Measurements from ENCODE around the gene PBX1. TPM values are rescaled to one million over a fixed set of nuclear protein-coding genes. Genes with fewer than 3 reads are reported as not detected.

The PBX1 gene
- total RNA-seq, 2 experiments from 2014 or later = 0.11 to 0.51 TPM

- ATAC-seq (ENCODE audit: low read depth) (no peak), DNase-seq (no peak)
- no peaks in the 10 kb centered on the region for H3K36me3 Mint-ChIP-seq
- no peak overlapping the region for H3K4me3 Mint-ChIP-seq
- POLR2A ChIA-PET = no interaction called here
- no peaks in the 10 kb centered on the region for H3K9me3 Mint-ChIP-seq
- no peak overlapping the region for H3K27ac Mint-ChIP-seq
- no peaks in the 10 kb centered on the region for H3K27me3 Mint-ChIP-seq
- no peaks in the 10 kb centered on the region for H3K4me1 Mint-ChIP-seq
Observed at GRCh38 chr1:164692420-164692819, 133.4 kb downstream of the PBX1 start.

GRCh38 chr1:164693564-164694359 is 134.8 kb downstream of the PBX1 start:
- no peaks in the 10 kb centered on the region for H3K4me1 Mint-ChIP-seq
- H3K4me3 Mint-ChIP-seq = no peak overlapping the region
- ATAC-seq (ENCODE audit: low read depth) (no peak), DNase-seq (no peak)
- no peaks in the 10 kb centered on the region for H3K36me3 Mint-ChIP-seq
- H3K27me3 Mint-ChIP-seq = no peaks in the 10 kb centered on the region
- H3K9me3 Mint-ChIP-seq = no peaks in the 10 kb centered on the region
- no peak overlapping the region for H3K27ac Mint-ChIP-seq
- POLR2A ChIA-PET = no interaction called here

DNA sequence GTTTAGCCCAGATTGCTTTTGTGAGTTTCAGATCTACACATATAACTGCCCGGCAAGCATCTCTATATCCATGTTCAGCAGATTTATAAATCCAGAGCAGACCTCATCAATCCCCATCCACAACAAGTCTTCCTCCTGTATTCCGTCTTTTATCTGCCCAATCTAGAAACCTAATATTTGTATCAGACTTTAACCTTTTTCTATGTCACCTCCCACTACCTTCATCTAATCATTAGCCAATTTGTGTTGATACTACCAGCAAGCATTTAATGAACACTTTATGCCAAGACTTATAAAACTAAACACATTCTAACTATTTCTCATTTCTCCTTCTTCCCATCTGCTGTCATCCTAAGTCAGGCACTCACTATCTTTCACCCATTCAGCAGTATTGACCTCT is 135.5 kb downstream of the PBX1 start:
- Mint-ChIP-seq H3K27me3 (no peaks in the 10 kb centered on the region), H3K27ac (no peak overlapping the region), H3K36me3 (no peaks in the 10 kb centered on the region), H3K9me3 (no peaks in the 10 kb centered on the region), H3K4me1 (no peaks in the 10 kb centered on the region), H3K4me3 (no peak overlapping the region)
- POLR2A ChIA-PET = no interaction called here
- no peak for ATAC-seq (ENCODE audit: low read depth)
- DNase-seq = no peak

DNA sequence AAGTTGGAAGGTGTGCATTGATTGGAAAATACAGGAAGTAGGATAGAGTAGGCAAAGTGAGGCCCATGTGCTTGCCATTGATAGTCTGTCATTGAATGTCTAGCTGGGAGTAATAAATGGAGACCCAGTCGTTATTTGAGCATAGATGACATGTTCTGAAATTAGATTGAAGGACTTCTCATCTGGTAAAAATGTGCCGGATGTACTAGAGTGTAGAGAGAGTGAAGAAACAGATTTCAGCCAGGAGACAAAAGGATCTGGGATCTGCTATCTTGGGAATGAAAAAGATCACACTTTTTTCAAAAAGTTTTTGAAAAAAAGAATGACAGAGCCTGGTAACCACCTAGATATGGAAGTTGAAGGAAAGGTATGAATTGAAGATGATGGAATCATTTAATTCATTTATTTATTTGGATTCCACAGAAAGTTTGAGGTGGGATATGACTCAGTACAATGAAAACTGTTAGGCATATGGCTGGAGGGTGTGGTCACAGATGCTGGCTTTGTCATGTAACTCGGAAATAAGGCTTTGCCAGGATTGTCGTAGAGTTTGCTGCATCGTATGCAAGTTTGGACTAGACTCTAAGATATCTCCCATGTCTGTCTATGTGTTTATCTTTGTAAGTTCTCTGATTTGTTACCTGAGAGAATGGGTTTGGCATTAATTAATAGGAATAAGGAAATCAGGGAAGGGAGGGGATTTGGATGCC is 137.1 kb downstream of the PBX1 start:
- no peaks in the 10 kb centered on the region for H3K9me3 Mint-ChIP-seq
- POLR2A ChIA-PET = no interaction called here
- H3K27me3 Mint-ChIP-seq = no peaks in the 10 kb centered on the region
- H3K4me1 Mint-ChIP-seq = no peaks in the 10 kb centered on the region
- no peak overlapping the region for H3K4me3 Mint-ChIP-seq
- no peaks in the 10 kb centered on the region for H3K36me3 Mint-ChIP-seq
- DNase-seq = no peak
- ATAC-seq (ENCODE audit: low read depth) = no peak
- no peak overlapping the region for H3K27ac Mint-ChIP-seq

- H3K4me3 Mint-ChIP-seq = no peak overlapping the region
- no peak overlapping the region for H3K27ac Mint-ChIP-seq
- H3K9me3 Mint-ChIP-seq = no peaks in the 10 kb centered on the region
- no peak for ATAC-seq (ENCODE audit: low read depth)
- no peaks in the 10 kb centered on the region for H3K4me1 Mint-ChIP-seq
- no peaks in the 10 kb centered on the region for H3K27me3 Mint-ChIP-seq
- no peak for DNase-seq
- POLR2A ChIA-PET = no interaction called here
- H3K36me3 Mint-ChIP-seq = no peaks in the 10 kb centered on the region
Observed at GRCh38 chr1:164699815-164700491, 141.0 kb downstream of the PBX1 start.

DNA sequence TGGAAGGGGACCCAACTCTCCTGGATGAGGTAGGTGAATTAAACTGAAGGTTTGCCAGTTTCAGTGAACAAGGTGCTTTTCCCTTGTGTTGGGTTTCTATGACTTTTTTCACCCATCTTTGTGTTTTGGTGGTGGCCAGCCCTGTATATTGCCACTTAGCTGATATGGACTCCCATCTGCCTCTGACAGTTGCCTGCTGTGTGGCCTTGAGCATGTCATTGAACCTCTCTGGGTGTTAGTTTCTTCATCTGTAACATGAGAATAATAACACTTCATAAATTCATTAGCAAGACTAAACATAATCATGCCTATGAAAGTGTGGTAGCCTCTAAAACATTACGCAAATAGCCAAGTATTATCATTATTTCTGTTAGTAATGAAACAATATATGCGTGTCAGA is 141.7 kb downstream of the PBX1 start:
- Mint-ChIP-seq H3K36me3 (no peaks in the 10 kb centered on the region), H3K4me3 (no peak overlapping the region), H3K4me1 (no peaks in the 10 kb centered on the region), H3K27ac (no peak overlapping the region), H3K27me3 (no peaks in the 10 kb centered on the region), H3K9me3 (no peaks in the 10 kb centered on the region)
- POLR2A ChIA-PET = no interaction called here
- ATAC-seq (ENCODE audit: low read depth) = no peak
- no peak for DNase-seq

DNA sequence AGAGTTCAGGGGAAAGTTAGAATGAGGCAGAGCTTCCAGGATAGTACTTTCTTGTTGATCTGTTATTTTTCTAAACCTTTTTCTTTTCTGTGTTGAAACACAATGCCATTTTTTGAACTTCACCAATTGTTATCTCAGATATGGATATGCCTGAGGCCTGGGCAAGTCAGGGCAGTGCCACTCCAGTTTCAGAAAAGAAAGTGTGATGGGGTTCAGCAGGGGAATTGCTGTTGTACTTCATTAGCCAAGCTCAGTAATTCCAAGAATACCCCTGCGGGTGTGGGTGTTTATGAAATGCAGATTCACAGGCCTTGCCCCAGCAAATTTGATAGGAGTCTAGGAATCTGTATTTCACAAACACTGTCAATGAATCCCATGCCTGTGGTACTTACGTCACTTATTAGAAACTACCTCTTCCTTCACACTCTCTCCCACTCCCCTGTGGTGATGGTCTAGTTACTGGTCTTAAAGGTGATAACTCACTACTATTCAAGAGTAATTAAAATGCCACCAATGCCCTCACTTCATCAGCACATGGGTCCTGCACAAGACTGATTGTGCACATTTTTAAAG is 142.3 kb downstream of the PBX1 start:
- H3K36me3 Mint-ChIP-seq = no peaks in the 10 kb centered on the region
- H3K27ac Mint-ChIP-seq = no peak overlapping the region
- no peak for ATAC-seq (ENCODE audit: low read depth)
- POLR2A ChIA-PET = no interaction called here
- H3K4me3 Mint-ChIP-seq = no peak overlapping the region
- DNase-seq = no peak
- no peaks in the 10 kb centered on the region for H3K9me3 Mint-ChIP-seq
- H3K27me3 Mint-ChIP-seq = no peaks in the 10 kb centered on the region
- no peaks in the 10 kb centered on the region for H3K4me1 Mint-ChIP-seq

- H3K4me3 Mint-ChIP-seq = no peak overlapping the region
- no peak for DNase-seq
- no peaks in the 10 kb centered on the region for H3K36me3 Mint-ChIP-seq
- no peaks in the 10 kb centered on the region for H3K27me3 Mint-ChIP-seq
- no peaks in the 10 kb centered on the region for H3K4me1 Mint-ChIP-seq
- POLR2A ChIA-PET = no interaction called here
- no peaks in the 10 kb centered on the region for H3K9me3 Mint-ChIP-seq
- no peak overlapping the region for H3K27ac Mint-ChIP-seq
- no peak for ATAC-seq (ENCODE audit: low read depth)
Observed at GRCh38 chr1:164702216-164702615, 143.2 kb downstream of the PBX1 start.

DNA sequence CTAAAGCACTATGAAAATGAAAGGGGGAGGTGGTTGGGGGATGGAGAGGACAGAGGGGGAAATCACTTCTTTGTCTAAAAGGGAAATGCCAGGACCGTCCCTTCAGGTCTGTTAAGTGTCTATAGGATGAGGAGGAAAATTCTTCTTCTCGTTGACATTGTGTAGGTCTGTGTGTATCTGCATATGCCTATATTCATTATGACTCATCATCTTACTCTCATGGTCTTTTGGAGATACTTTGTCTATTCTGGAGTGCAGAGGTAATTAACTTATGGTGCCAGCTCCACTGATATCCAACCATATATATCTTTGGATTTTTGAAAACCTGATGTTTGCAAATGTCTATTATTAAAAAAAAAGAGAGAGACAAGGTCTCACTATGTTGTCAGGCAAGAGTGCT is 143.7 kb downstream of the PBX1 start:
- ATAC-seq (ENCODE audit: low read depth) (no peak), DNase-seq (no peak)
- no peaks in the 10 kb centered on the region for H3K27me3 Mint-ChIP-seq
- H3K36me3 Mint-ChIP-seq = no peaks in the 10 kb centered on the region
- POLR2A ChIA-PET = no interaction called here
- no peak overlapping the region for H3K4me3 Mint-ChIP-seq
- no peak overlapping the region for H3K27ac Mint-ChIP-seq
- H3K9me3 Mint-ChIP-seq = no peaks in the 10 kb centered on the region
- no peaks in the 10 kb centered on the region for H3K4me1 Mint-ChIP-seq

GRCh38 chr1:164703463-164703862 is 144.5 kb downstream of the PBX1 start:
- Mint-ChIP-seq H3K27me3 (no peaks in the 10 kb centered on the region), H3K4me1 (no peaks in the 10 kb centered on the region), H3K4me3 (no peak overlapping the region), H3K36me3 (no peaks in the 10 kb centered on the region), H3K9me3 (no peaks in the 10 kb centered on the region), H3K27ac (no peak overlapping the region)
- POLR2A ChIA-PET = no interaction called here
- ATAC-seq (ENCODE audit: low read depth) (no peak), DNase-seq (no peak)

DNA sequence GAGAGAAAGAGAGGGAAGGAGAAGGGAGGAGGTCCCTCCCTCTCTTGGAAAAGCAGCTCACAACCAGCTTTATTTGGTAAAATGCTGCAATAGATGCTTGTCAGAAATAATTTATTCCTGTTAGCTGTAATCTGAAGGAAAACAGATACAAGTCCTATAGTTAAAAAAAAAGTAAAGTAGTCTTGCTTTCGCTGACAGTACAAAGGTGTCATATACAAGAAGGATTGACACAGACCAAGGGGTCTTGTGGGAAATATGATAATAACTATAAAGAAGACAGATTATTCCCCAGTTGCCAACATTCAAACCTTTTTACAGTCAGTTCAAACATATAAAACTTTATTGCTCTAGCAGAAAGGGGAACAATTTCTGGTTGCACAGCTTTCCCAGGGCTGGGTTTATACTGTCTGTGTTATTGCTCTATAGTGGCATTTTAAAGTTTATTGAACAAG is 145.0 kb downstream of the PBX1 start:
- H3K4me3 Mint-ChIP-seq = no peak overlapping the region
- no peaks in the 10 kb centered on the region for H3K4me1 Mint-ChIP-seq
- POLR2A ChIA-PET = no interaction called here
- H3K36me3 Mint-ChIP-seq = no peaks in the 10 kb centered on the region
- DNase-seq = no peak
- H3K9me3 Mint-ChIP-seq = no peaks in the 10 kb centered on the region
- no peak for ATAC-seq (ENCODE audit: low read depth)
- no peaks in the 10 kb centered on the region for H3K27me3 Mint-ChIP-seq
- no peak overlapping the region for H3K27ac Mint-ChIP-seq

DNA sequence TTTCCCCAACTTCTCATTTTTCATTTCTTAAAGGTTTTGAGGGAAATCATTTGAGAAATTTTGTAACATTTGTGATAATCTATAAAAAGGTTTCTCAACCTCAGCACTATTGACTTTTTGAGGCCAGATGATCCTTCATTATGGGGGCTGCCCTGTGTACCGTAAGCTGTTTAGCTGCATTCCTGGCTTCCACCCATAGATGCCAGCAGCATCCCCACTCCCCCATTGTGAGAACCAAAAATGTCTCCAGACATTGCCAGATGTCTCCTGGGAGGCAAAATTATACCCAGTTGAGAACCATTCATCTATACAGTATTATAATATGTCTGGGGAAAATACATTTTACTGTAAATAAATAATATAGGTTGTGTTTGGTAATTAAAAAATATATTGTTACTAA is 146.0 kb downstream of the PBX1 start:
- Mint-ChIP-seq H3K4me1 (no peaks in the 10 kb centered on the region), H3K4me3 (no peak overlapping the region), H3K27me3 (no peaks in the 10 kb centered on the region), H3K27ac (no peak overlapping the region), H3K9me3 (no peaks in the 10 kb centered on the region), H3K36me3 (no peaks in the 10 kb centered on the region)
- DNase-seq (no peak), ATAC-seq (ENCODE audit: low read depth) (no peak)
- POLR2A ChIA-PET = no interaction called here

GRCh38 chr1:164706606-164706987 is 147.6 kb downstream of the PBX1 start:
- Mint-ChIP-seq H3K27ac (no peak overlapping the region), H3K4me1 (no peaks in the 10 kb centered on the region), H3K9me3 (no peaks in the 10 kb centered on the region), H3K27me3 (no peaks in the 10 kb centered on the region), H3K4me3 (no peak overlapping the region), H3K36me3 (no peaks in the 10 kb centered on the region)
- no peak for DNase-seq
- ATAC-seq (ENCODE audit: low read depth) = no peak
- POLR2A ChIA-PET = no interaction called here

Data from activated naive CD8-positive, alpha-beta T cell treated with anti-CD3 and anti-CD28 coated beads, Interleukin-2, amount 10 ng/mL, durations not matched to agents 7 days and 5 days (primary cell).